GM23338 (cell line): ENCODE results near the gene TMEM132D. TPM values are rescaled to one million over a fixed set of nuclear protein-coding genes. Genes with fewer than 3 reads are reported as not detected.

ENCODE experiments used
- ATAC-seq: fragments of 200-7000 bp; cut with Tn5 transposase; 3 replicates; pipeline ENCODE4 v1.9.1; 2020
- DNase-seq: peaks from one replicate; pipeline ENCODE4 v3.0.0-alpha.2; 2015; ENCODE audit warnings: low spot score
- H2AFZ ChIP-seq: fragments of 200-600 bp; sonication (generic); 2 replicates; pipeline ENCODE4 v1.8.0; 2016; ENCODE audit warnings: antibody characterized with exemption, mild to moderate bottlenecking, moderate library complexity
- H3F3A ChIP-seq: fragments of 200-600 bp; sonication (generic); replicated peaks from 2 replicates; pipeline ENCODE4 v1.8.0; 2017; ENCODE audit warnings: antibody characterized with exemption, mixed run types, low read depth
- H3K27ac ChIP-seq: fragments of 200-600 bp; sonication (generic); 2 replicates; pipeline ENCODE4 v1.6.1; 2016; ENCODE audit warnings: low read depth
- H3K27me3 ChIP-seq: fragments of 200-600 bp; sonication (generic); 2 replicates; pipeline ENCODE4 v1.8.0; 2016; ENCODE audit warnings: mild to moderate bottlenecking, mixed run types, moderate library complexity; ENCODE audit not compliant: insufficient read depth
- H3K36me3 ChIP-seq: fragments of 200-600 bp; sonication (generic); 2 replicates; pipeline ENCODE4 v1.8.0; 2016; ENCODE audit warnings: mild to moderate bottlenecking; ENCODE audit not compliant: insufficient read depth
- H3K4me1 ChIP-seq: fragments of 200-600 bp; sonication (generic); 2 replicates; pipeline ENCODE4 v1.8.0; 2016; ENCODE audit warnings: mild to moderate bottlenecking, moderate library complexity; ENCODE audit not compliant: insufficient read depth
- H3K4me2 ChIP-seq: fragments of 200-600 bp; sonication (generic); 2 replicates; pipeline ENCODE4 v1.7.1; 2017; ENCODE audit warnings: mixed run types
- H3K4me3 ChIP-seq: fragments of 200-600 bp; sonication (generic); 2 replicates; pipeline ENCODE4 v1.6.1; 2016; ENCODE audit warnings: mixed run types
- H3K79me2 ChIP-seq: fragments of 200-600 bp; sonication (generic); replicated peaks from 2 replicates; pipeline ENCODE4 v1.8.0; 2017; ENCODE audit warnings: mild to moderate bottlenecking; ENCODE audit not compliant: insufficient read depth
- H3K9me2 ChIP-seq: fragments of 200-600 bp; sonication (generic); 2 replicates; pipeline ENCODE4 v1.8.0; 2017; ENCODE audit not compliant: insufficient read depth
- H4K20me1 ChIP-seq: fragments of 200-600 bp; sonication (generic); replicated peaks from 2 replicates; pipeline ENCODE4 v1.8.0; 2017; ENCODE audit warnings: mild to moderate bottlenecking; ENCODE audit not compliant: insufficient read depth
- H3K27ac Mint-ChIP-seq: 2 replicates; pipeline ENCODE4 v1.8.0; 2020; ENCODE audit warnings: inconsistent platforms, mild to moderate bottlenecking, moderate library complexity, mixed read lengths
- H3K27me3 Mint-ChIP-seq: 3 replicates; pipeline ENCODE4 v1.8.0; 2022; ENCODE audit warnings: low read depth, mild to moderate bottlenecking, moderate library complexity, mixed read lengths, inconsistent platforms; ENCODE audit not compliant: insufficient read depth, poor library complexity
- H3K36me3 Mint-ChIP-seq: 3 replicates; pipeline ENCODE4 v1.8.0; 2021; ENCODE audit warnings: low read depth, mild to moderate bottlenecking, inconsistent platforms, moderate library complexity, mixed read lengths
- H3K4me1 Mint-ChIP-seq: 3 replicates; pipeline ENCODE4 v1.8.0; 2020; ENCODE audit warnings: mild to moderate bottlenecking, inconsistent platforms, mixed read lengths
- H3K4me3 Mint-ChIP-seq: 3 replicates; pipeline ENCODE4 v1.8.0; 2021; ENCODE audit warnings: moderate library complexity, mild to moderate bottlenecking, inconsistent platforms, mixed read lengths
- H3K9me3 Mint-ChIP-seq: 3 replicates; pipeline ENCODE4 v1.8.0; 2020; ENCODE audit warnings: moderate library complexity, mild to moderate bottlenecking, inconsistent platforms, mixed read lengths
- CREB1 ChIP-seq: fragments of 250-450 bp; sonication (Bioruptor Pico); IDR thresholded peaks from 2 replicates; pipeline ENCODE4 v1.5.0; 2020; ENCODE audit warnings: low read depth, mild to moderate bottlenecking, moderate library complexity
- EZH2 ChIP-seq: fragments of 200-600 bp; sonication (generic); IDR thresholded peaks from one replicate; pipeline ENCODE4 v1.8.0; 2017; ENCODE audit warnings: antibody characterized with exemption, mild to moderate bottlenecking, low read depth; ENCODE audit not compliant: unreplicated experiment
- EZH2phosphoT487 ChIP-seq: fragments of 200-600 bp; sonication (generic); IDR thresholded peaks from one replicate; pipeline ENCODE4 v1.8.1; 2018; ENCODE audit warnings: antibody characterized with exemption; ENCODE audit not compliant: unreplicated experiment
- JUNB ChIP-seq: IDR thresholded peaks from one replicate; pipeline ENCODE4 v1.6.1; 2016; ENCODE audit warnings: antibody characterized with exemption; ENCODE audit not compliant: unreplicated experiment
- NANOG ChIP-seq: IDR thresholded peaks from 2 replicates; pipeline ENCODE4 v1.6.1; 2016; ENCODE audit warnings: antibody characterized with exemption, borderline replicate concordance
- POLR2AphosphoS5 ChIP-seq: IDR thresholded peaks from 2 replicates; pipeline ENCODE4 v1.6.1; 2016; ENCODE audit warnings: antibody characterized with exemption, low read depth
- STAT1 ChIP-seq: IDR thresholded peaks from one replicate; pipeline ENCODE4 v1.6.1; 2016; ENCODE audit warnings: antibody characterized with exemption; ENCODE audit not compliant: unreplicated experiment
- ZNF114 ChIP-seq: fragments of 250-450 bp; sonication (Bioruptor Pico); IDR thresholded peaks from 2 replicates; pipeline ENCODE4 v1.5.0; 2020; ENCODE audit warnings: mild to moderate bottlenecking, moderate library complexity
- ZNF331 ChIP-seq: fragments of 250-450 bp; sonication (Bioruptor Pico); IDR thresholded peaks from 2 replicates; pipeline ENCODE4 v1.5.0; 2020; ENCODE audit warnings: low read depth, mild to moderate bottlenecking, moderate library complexity
- polyA plus RNA-seq: library from polyadenylated mRNA; unstranded; fragments of >200 nt; fragmentation: Nextera tagmentation; extraction: Ambion mirVana; gene quantifications from 2 replicates; pipeline ENCODE4 v1.2.1, GENCODE V29; 2016
- total RNA-seq: library from RNA; depleted of rRNA; stranded (reverse); fragments of >200 nt; shearing (Covaris generic); gene quantifications from 2 replicates; pipeline ENCODE4 v1.2.3, GENCODE V29; 2014
- TF ChIP-seq, protein P1 (sequence below): IDR thresholded peaks from one replicate; pipeline ENCODE4 v1.6.1; 2018; ENCODE audit warnings: antibody characterized with exemption; ENCODE audit not compliant: unreplicated experiment
- TF ChIP-seq, protein P2 (sequence below), 2 experiments: fragments of 200-600 bp in 1 of 2; sonication (generic) in 1 of 2; conservative IDR thresholded peaks; 2 replicates each; pipeline versions ENCODE4 v1.5.1 to v1.6.1; 2016 to 2017; ENCODE audit warnings: antibody characterized with exemption in 2 of 2, low read depth in 2 of 2, mild to moderate bottlenecking in 2 of 2, moderate library complexity in 1 of 2
- TF ChIP-seq, protein P3 (sequence below): fragments of 250-450 bp; sonication (Bioruptor Pico); IDR thresholded peaks from 2 replicates; pipeline ENCODE4 v1.5.0; 2020; ENCODE audit warnings: mild to moderate bottlenecking, moderate library complexity

TMEM132D gene
- total and polyA plus RNA-seq, 2 experiments from 2014 or later: 0.44 to 5.3 TPM

DNA sequence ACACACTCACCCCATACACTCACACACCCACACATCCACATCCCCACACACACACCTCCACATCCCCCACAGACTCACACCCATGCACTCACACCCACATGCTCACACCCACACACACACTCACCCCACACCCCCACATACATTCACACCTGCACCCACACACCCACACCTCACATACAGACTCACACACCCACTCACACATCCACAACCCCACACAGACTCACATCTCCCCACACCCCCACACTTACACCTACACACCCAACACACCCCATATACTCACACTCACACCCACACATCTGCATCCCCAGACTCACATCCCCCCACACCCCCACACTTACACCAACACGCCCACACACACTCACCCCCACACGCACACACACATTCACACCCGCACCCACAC, 878.8 kb downstream of the TMEM132D start:
- peaks cover 2% of the 10 kb centered on the region; the same call in 2 of the 3 replicates for H3K9me3 Mint-ChIP-seq
- H3K79me2 ChIP-seq: no peaks in the 10 kb centered on the region
- no peak overlapping the region for H3K4me3 Mint-ChIP-seq
- peaks cover 25% of the 10 kb centered on the region for H3K36me3 Mint-ChIP-seq
- H2AFZ ChIP-seq: no peak overlapping the region
- no peaks in the 10 kb centered on the region for H3K27me3 ChIP-seq
- no peak overlapping the region for H3K4me3 ChIP-seq
- H3K27ac Mint-ChIP-seq: no peak overlapping the region
- H4K20me1 ChIP-seq: no peaks in the 10 kb centered on the region
- H3K4me1 Mint-ChIP-seq: no peaks in the 10 kb centered on the region
- H3K4me1 ChIP-seq: no peaks in the 10 kb centered on the region
- H3K9me2 ChIP-seq: no peaks in the 10 kb centered on the region
- ATAC-seq: no peak
- H3K36me3 ChIP-seq: no peaks in the 10 kb centered on the region
- no peak for DNase-seq
- no peaks in the 10 kb centered on the region for H3K27me3 Mint-ChIP-seq
- H3K4me2 ChIP-seq: no peak overlapping the region
- TF ChIP-seq NANOG: no peak
- TF ChIP-seq STAT1: no peak
- no peak for TF ChIP-seq EZH2
- no peak for TF ChIP-seq ZNF114 (CRISPR knock-in tag)
- TF ChIP-seq CREB1 (CRISPR knock-in tag): no peak
- TF ChIP-seq, protein P1, sequence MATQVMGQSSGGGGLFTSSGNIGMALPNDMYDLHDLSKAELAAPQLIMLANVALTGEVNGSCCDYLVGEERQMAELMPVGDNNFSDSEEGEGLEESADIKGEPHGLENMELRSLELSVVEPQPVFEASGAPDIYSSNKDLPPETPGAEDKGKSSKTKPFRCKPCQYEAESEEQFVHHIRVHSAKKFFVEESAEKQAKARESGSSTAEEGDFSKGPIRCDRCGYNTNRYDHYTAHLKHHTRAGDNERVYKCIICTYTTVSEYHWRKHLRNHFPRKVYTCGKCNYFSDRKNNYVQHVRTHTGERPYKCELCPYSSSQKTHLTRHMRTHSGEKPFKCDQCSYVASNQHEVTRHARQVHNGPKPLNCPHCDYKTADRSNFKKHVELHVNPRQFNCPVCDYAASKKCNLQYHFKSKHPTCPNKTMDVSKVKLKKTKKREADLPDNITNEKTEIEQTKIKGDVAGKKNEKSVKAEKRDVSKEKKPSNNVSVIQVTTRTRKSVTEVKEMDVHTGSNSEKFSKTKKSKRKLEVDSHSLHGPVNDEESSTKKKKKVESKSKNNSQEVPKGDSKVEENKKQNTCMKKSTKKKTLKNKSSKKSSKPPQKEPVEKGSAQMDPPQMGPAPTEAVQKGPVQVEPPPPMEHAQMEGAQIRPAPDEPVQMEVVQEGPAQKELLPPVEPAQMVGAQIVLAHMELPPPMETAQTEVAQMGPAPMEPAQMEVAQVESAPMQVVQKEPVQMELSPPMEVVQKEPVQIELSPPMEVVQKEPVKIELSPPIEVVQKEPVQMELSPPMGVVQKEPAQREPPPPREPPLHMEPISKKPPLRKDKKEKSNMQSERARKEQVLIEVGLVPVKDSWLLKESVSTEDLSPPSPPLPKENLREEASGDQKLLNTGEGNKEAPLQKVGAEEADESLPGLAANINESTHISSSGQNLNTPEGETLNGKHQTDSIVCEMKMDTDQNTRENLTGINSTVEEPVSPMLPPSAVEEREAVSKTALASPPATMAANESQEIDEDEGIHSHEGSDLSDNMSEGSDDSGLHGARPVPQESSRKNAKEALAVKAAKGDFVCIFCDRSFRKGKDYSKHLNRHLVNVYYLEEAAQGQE: no peak
- no peak for TF ChIP-seq POLR2AphosphoS5
- TF ChIP-seq, protein P2, sequence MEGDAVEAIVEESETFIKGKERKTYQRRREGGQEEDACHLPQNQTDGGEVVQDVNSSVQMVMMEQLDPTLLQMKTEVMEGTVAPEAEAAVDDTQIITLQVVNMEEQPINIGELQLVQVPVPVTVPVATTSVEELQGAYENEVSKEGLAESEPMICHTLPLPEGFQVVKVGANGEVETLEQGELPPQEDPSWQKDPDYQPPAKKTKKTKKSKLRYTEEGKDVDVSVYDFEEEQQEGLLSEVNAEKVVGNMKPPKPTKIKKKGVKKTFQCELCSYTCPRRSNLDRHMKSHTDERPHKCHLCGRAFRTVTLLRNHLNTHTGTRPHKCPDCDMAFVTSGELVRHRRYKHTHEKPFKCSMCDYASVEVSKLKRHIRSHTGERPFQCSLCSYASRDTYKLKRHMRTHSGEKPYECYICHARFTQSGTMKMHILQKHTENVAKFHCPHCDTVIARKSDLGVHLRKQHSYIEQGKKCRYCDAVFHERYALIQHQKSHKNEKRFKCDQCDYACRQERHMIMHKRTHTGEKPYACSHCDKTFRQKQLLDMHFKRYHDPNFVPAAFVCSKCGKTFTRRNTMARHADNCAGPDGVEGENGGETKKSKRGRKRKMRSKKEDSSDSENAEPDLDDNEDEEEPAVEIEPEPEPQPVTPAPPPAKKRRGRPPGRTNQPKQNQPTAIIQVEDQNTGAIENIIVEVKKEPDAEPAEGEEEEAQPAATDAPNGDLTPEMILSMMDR (conservative IDR thresholded peaks at IDR 0.05; ENCODE audit: low read depth in 2 of 2): no peak
- TF ChIP-seq JUNB: no peak
- no peak for TF ChIP-seq EZH2phosphoT487
- TF ChIP-seq, protein P3, sequence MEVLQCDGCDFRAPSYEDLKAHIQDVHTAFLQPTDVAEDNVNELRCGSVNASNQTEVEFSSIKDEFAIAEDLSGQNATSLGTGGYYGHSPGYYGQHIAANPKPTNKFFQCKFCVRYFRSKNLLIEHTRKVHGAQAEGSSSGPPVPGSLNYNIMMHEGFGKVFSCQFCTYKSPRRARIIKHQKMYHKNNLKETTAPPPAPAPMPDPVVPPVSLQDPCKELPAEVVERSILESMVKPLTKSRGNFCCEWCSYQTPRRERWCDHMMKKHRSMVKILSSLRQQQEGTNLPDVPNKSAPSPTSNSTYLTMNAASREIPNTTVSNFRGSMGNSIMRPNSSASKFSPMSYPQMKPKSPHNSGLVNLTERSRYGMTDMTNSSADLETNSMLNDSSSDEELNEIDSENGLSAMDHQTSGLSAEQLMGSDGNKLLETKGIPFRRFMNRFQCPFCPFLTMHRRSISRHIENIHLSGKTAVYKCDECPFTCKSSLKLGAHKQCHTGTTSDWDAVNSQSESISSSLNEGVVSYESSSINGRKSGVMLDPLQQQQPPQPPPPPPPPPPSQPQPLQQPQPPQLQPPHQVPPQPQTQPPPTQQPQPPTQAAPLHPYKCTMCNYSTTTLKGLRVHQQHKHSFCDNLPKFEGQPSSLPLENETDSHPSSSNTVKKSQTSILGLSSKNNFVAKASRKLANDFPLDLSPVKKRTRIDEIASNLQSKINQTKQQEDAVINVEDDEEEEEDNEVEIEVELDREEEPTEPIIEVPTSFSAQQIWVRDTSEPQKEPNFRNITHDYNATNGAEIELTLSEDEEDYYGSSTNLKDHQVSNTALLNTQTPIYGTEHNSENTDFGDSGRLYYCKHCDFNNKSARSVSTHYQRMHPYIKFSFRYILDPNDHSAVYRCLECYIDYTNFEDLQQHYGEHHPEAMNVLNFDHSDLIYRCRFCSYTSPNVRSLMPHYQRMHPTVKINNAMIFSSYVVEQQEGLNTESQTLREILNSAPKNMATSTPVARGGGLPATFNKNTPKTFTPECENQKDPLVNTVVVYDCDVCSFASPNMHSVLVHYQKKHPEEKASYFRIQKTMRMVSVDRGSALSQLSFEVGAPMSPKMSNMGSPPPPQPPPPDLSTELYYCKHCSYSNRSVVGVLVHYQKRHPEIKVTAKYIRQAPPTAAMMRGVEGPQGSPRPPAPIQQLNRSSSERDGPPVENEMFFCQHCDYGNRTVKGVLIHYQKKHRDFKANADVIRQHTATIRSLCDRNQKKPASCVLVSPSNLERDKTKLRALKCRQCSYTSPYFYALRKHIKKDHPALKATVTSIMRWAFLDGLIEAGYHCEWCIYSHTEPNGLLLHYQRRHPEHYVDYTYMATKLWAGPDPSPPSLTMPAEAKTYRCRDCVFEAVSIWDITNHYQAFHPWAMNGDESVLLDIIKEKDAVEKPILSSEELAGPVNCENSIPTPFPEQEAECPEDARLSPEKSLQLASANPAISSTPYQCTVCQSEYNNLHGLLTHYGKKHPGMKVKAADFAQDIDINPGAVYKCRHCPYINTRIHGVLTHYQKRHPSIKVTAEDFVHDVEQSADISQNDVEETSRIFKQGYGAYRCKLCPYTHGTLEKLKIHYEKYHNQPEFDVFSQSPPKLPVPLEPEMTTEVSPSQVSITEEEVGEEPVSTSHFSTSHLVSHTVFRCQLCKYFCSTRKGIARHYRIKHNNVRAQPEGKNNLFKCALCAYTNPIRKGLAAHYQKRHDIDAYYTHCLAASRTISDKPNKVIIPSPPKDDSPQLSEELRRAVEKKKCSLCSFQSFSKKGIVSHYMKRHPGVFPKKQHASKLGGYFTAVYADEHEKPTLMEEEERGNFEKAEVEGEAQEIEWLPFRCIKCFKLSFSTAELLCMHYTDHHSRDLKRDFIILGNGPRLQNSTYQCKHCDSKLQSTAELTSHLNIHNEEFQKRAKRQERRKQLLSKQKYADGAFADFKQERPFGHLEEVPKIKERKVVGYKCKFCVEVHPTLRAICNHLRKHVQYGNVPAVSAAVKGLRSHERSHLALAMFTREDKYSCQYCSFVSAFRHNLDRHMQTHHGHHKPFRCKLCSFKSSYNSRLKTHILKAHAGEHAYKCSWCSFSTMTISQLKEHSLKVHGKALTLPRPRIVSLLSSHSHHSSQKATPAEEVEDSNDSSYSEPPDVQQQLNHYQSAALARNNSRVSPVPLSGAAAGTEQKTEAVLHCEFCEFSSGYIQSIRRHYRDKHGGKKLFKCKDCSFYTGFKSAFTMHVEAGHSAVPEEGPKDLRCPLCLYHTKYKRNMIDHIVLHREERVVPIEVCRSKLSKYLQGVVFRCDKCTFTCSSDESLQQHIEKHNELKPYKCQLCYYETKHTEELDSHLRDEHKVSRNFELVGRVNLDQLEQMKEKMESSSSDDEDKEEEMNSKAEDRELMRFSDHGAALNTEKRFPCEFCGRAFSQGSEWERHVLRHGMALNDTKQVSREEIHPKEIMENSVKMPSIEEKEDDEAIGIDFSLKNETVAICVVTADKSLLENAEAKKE (CRISPR knock-in tag): no peak
- TF ChIP-seq ZNF331 (CRISPR knock-in tag): no peak
- no peak overlapping the region for H3K27ac ChIP-seq
- no peaks in the 10 kb centered on the region for H3F3A ChIP-seq
